OCI-LY1 (cell line): ENCODE results near the gene GNRHR.

Experiments used
- H2AFZ ChIP-seq: fragments of 200-600 bp; sonication (generic), shearing (Covaris generic); 2 replicates; pipeline ENCODE4 v1.6.0; 2014; ENCODE audit warnings: antibody characterized with exemption, mild to moderate bottlenecking, low read length
- H3F3A ChIP-seq: fragments of 200-600 bp; sonication (generic), shearing (Covaris generic); 2 replicates; pipeline ENCODE4 v1.6.0; 2014; ENCODE audit warnings: mild to moderate bottlenecking, antibody characterized with exemption, low read length, moderate library complexity; ENCODE audit not compliant: insufficient read depth
- H3K27ac ChIP-seq: fragments of 200-600 bp; sonication (generic); 2 replicates; pipeline ENCODE4 v1.5.1; 2014; ENCODE audit warnings: low read length, mixed run types, mild to moderate bottlenecking, low read depth; ENCODE audit not compliant: poor library complexity, severe bottlenecking
- H3K27me3 ChIP-seq: fragments of 200-600 bp; sonication (generic); 2 replicates; pipeline ENCODE4 v1.6.0; 2014; ENCODE audit warnings: antibody characterized with exemption, mild to moderate bottlenecking, low read length, moderate library complexity; ENCODE audit not compliant: insufficient read depth
- H3K36me3 ChIP-seq: fragments of 200-600 bp; sonication (generic); 2 replicates; pipeline ENCODE4 v1.6.1; 2014; ENCODE audit warnings: mild to moderate bottlenecking, antibody characterized with exemption, low read length, moderate library complexity, mixed read lengths; ENCODE audit not compliant: insufficient read depth
- H3K4me1 ChIP-seq: fragments of 200-600 bp; sonication (generic); 2 replicates; pipeline ENCODE4 v1.5.1; 2014; ENCODE audit warnings: mild to moderate bottlenecking, low read length, moderate library complexity; ENCODE audit not compliant: insufficient read depth, severe bottlenecking
- H3K4me2 ChIP-seq: fragments of 200-600 bp; sonication (generic), shearing (Covaris generic); 2 replicates; pipeline ENCODE4 v1.6.1; 2014; ENCODE audit warnings: low read length
- H3K4me3 ChIP-seq: fragments of 200-600 bp; sonication (generic); 2 replicates; pipeline ENCODE4 v1.5.1; 2014; ENCODE audit warnings: low read length, low read depth, mild to moderate bottlenecking, mixed read lengths; ENCODE audit not compliant: poor library complexity, severe bottlenecking
- H3K79me2 ChIP-seq: fragments of 200-600 bp; shearing (Covaris generic); 2 replicates; pipeline ENCODE4 v1.6.1; 2016; ENCODE audit warnings: mixed run types, low read length, mixed read lengths; ENCODE audit not compliant: insufficient read depth
- H3K9ac ChIP-seq: fragments of 200-600 bp; sonication (generic), shearing (Covaris generic); 2 replicates; pipeline ENCODE4 v1.6.1; 2014; ENCODE audit warnings: mild to moderate bottlenecking, low read length, mixed read lengths
- H3K9me2 ChIP-seq: fragments of 200-600 bp; sonication (generic), shearing (Covaris generic); 2 replicates; pipeline ENCODE4 v1.6.1; 2014; ENCODE audit warnings: low read depth, mild to moderate bottlenecking, low read length, mixed read lengths
- H3K9me3 ChIP-seq: fragments of 200-600 bp; shearing (Covaris generic); 2 replicates; pipeline ENCODE4 v1.6.1; 2014; ENCODE audit warnings: low read length, mixed read lengths
- H4K20me1 ChIP-seq: fragments of 200-600 bp; sonication (generic), shearing (Covaris generic); 2 replicates; pipeline ENCODE4 v1.6.0; 2016; ENCODE audit warnings: mild to moderate bottlenecking, low read length; ENCODE audit not compliant: insufficient read depth
- EZH2 ChIP-seq: fragments of 200-600 bp; sonication (generic), shearing (Covaris generic); IDR thresholded peaks from 2 replicates; pipeline ENCODE4 v1.8.0; 2017; ENCODE audit warnings: borderline replicate concordance, mixed run types, mild to moderate bottlenecking, antibody characterized with exemption, low read length, moderate library complexity, mixed read lengths
- TF ChIP-seq, protein P1 (sequence below): fragments of 200-600 bp; sonication (generic), shearing (Covaris generic); IDR thresholded peaks from 2 replicates; pipeline ENCODE4 v1.5.1; 2017; ENCODE audit warnings: mild to moderate bottlenecking, antibody characterized with exemption, low read length, moderate library complexity, mixed read lengths

The GNRHR gene

DNA sequence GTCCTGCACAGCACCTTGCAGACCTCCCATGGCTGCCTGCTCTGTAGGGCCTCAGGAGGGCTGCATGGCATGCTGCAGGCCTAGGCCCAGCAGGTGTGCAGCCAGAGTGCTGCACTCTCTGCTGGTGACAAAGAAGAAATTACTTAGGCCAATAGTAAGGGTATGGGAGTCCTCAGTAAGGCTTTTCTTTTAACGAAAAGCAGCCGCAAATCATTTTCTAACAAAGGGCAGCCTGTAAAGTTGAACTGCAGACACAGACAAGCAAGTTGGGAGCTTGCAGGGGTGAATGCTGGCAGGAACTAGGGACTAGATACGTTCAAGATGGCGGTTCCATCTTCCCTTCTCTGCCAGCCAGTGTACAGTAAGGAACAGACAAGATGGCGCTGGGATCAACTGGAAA lies 30.8 kb downstream of the GNRHR start:
- Histone ChIP-seq H3F3A (no peaks in the 10 kb centered on the region), H3K9ac (no peak overlapping the region), H3K9me3 (no peaks in the 10 kb centered on the region), H3K27ac (no peak overlapping the region), H3K27me3 (no peaks in the 10 kb centered on the region), H4K20me1 (no peaks in the 10 kb centered on the region), H3K4me1 (no peaks in the 10 kb centered on the region), H3K4me3 (no peak overlapping the region), H3K36me3 (peaks cover 14% of the 10 kb centered on the region), H2AFZ (no peak overlapping the region), H3K9me2 (no peaks in the 10 kb centered on the region), H3K4me2 (no peak overlapping the region), H3K79me2 (no peaks in the 10 kb centered on the region)
- TF ChIP-seq, protein P1, sequence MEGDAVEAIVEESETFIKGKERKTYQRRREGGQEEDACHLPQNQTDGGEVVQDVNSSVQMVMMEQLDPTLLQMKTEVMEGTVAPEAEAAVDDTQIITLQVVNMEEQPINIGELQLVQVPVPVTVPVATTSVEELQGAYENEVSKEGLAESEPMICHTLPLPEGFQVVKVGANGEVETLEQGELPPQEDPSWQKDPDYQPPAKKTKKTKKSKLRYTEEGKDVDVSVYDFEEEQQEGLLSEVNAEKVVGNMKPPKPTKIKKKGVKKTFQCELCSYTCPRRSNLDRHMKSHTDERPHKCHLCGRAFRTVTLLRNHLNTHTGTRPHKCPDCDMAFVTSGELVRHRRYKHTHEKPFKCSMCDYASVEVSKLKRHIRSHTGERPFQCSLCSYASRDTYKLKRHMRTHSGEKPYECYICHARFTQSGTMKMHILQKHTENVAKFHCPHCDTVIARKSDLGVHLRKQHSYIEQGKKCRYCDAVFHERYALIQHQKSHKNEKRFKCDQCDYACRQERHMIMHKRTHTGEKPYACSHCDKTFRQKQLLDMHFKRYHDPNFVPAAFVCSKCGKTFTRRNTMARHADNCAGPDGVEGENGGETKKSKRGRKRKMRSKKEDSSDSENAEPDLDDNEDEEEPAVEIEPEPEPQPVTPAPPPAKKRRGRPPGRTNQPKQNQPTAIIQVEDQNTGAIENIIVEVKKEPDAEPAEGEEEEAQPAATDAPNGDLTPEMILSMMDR: no peak
- no peak for TF ChIP-seq EZH2

DNA sequence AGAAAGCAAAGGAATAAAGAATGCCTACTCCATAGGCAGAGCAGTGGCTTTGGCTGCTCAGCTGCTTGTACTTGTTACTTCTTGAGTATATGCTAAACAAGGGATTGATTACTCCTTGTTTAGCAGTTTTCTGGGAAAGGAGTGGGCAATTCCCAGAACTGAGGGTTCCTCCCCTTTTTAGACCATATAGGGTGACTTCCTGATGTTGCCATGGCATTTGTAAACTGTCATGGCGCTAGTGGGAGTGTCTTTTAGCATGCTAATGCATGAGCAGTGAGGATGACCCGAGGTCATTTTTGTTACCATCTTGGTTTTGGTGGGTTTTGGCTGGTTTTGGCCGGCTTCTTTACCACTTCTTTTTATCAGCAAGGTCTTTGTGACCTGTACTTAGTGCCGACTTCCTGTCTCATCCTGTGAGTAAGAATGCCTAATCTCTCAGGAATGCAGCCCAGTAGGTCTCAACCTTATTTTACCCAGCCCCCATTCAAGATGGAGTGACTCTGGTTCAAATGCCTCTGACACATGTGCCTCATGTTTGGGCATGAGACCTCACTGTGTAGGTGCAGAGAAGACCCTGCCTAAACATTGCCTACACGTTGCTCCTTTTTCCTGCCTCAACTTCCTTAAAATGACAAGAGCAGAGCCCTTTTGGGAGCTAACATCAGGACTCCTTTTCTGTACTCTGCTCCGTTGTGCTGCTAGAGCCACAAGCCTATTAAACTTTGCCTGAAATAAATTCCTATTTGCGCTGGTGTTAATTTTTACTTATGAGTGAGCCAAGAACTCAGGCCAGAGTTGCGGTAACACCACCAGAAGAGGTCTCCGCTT lies 32.2 kb downstream of the GNRHR start:
- H3K79me2 ChIP-seq: no peaks in the 10 kb centered on the region
- H4K20me1 ChIP-seq: no peaks in the 10 kb centered on the region
- no peaks in the 10 kb centered on the region for H3K9me3 ChIP-seq
- H3F3A ChIP-seq: no peaks in the 10 kb centered on the region
- H3K4me3 ChIP-seq: no peak overlapping the region
- H2AFZ ChIP-seq: no peak overlapping the region
- H3K4me1 ChIP-seq: no peaks in the 10 kb centered on the region
- H3K36me3 ChIP-seq: peaks cover 14% of the 10 kb centered on the region
- H3K9ac ChIP-seq: no peak overlapping the region
- no peak overlapping the region for H3K4me2 ChIP-seq
- H3K27ac ChIP-seq: no peak overlapping the region
- TF ChIP-seq, protein P1: no peak
- no peak for TF ChIP-seq EZH2
- no peaks in the 10 kb centered on the region for H3K27me3 ChIP-seq
- H3K9me2 ChIP-seq: no peaks in the 10 kb centered on the region

DNA sequence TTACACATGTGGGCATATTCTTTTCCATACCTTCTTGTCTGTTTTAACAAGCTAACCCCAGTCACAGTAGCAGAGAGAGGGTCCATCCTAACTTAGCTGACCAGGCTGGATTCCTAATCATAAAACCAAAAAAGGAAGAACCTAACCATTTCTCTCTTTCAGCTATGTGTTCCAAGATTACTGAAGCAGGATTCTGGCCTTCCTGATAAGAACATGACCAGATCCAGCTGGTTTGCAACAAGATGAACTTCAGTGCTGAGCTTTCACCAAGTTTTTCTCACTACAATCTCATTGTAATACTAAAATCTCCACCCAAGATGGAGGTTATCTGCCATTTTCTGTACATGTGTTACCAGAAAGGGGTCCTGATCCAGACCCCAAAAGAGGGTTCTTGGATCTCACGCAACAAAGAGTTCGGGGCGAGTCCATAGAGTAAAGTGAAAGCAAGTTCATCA lies 32.8 kb downstream of the GNRHR start:
- Histone ChIP-seq H3K9me2 (no peaks in the 10 kb centered on the region), H3K27me3 (no peaks in the 10 kb centered on the region), H3F3A (no peaks in the 10 kb centered on the region), H2AFZ (no peak overlapping the region), H3K9me3 (no peaks in the 10 kb centered on the region), H3K27ac (no peak overlapping the region), H3K4me1 (no peaks in the 10 kb centered on the region), H3K4me3 (no peak overlapping the region), H3K9ac (no peak overlapping the region), H3K4me2 (no peak overlapping the region), H4K20me1 (no peaks in the 10 kb centered on the region), H3K36me3 (peaks cover 14% of the 10 kb centered on the region), H3K79me2 (no peaks in the 10 kb centered on the region)
- no peak for TF ChIP-seq EZH2
- TF ChIP-seq, protein P1: no peak
